Midbrain (tissue), 1 donor: Measurements from ENCODE around the gene LNX1.

Source experiments
- DNase-seq: peaks from one replicate; lab custom pipeline; 2025; lab: John Stamatoyannopoulos, UW

The LNX1 gene

GRCh38 chr4:53571936-53572599 is 19.2 kb downstream of the LNX1 start:
- no peak for DNase-seq

GRCh38 chr4:53563824-53564223 is 27.5 kb downstream of the LNX1 start:
- no peak for DNase-seq

- no peak for DNase-seq
These were observed 28.9 kb downstream of the LNX1 start for GRCh38 chr4:53562409-53562808.

- no peak for DNase-seq
These were observed 32.2 kb downstream of the LNX1 start for GRCh38 chr4:53559021-53559620.

GRCh38 chr4:53558065-53558801 is 33.1 kb downstream of the LNX1 start:
- peak; percentile 9 for DNase-seq

- DNase-seq: no peak
These were observed 33.6 kb downstream of the LNX1 start for GRCh38 chr4:53557669-53558064.

- no peak for DNase-seq
These were observed 34.6 kb downstream of the LNX1 start for GRCh38 chr4:53556651-53557050.

GRCh38 chr4:53553486-53554210 is 37.6 kb downstream of the LNX1 start:
- no peak for DNase-seq

GRCh38 chr4:53552711-53553110 is 38.6 kb downstream of the LNX1 start:
- DNase-seq: no peak

- no peak for DNase-seq
These were observed 39.3 kb downstream of the LNX1 start for GRCh38 chr4:53551958-53552357.

GRCh38 chr4:53551281-53551864 is 39.9 kb downstream of the LNX1 start:
- DNase-seq: no peak

GRCh38 chr4:53548662-53549061 is 42.6 kb downstream of the LNX1 start:
- no peak for DNase-seq

- no peak for DNase-seq
These were observed 43.3 kb downstream of the LNX1 start for GRCh38 chr4:53547983-53548382.

GRCh38 chr4:53545942-53546581 is 45.2 kb downstream of the LNX1 start:
- no peak for DNase-seq

- DNase-seq: no peak
These were observed 46.0 kb downstream of the LNX1 start for GRCh38 chr4:53545273-53545672.

- DNase-seq: no peak
These were observed 47.7 kb downstream of the LNX1 start for GRCh38 chr4:53543561-53543960.

GRCh38 chr4:53541577-53542206 is 49.6 kb downstream of the LNX1 start:
- peak; percentile 17 for DNase-seq

- DNase-seq: no peak
These were observed 52.5 kb downstream of the LNX1 start for GRCh38 chr4:53538756-53539155.

- DNase-seq: no peak
These were observed 53.7 kb downstream of the LNX1 start for GRCh38 chr4:53537606-53538005.

- DNase-seq: no peak
These were observed 55.0 kb downstream of the LNX1 start for GRCh38 chr4:53536328-53536727.

- no peak for DNase-seq
These were observed 55.7 kb downstream of the LNX1 start for GRCh38 chr4:53535567-53535966.
